BE2C (cell line): ENCODE results near the gene BICRAL.
"Not testable (repeated sequence)": the region's sequence is repeated elsewhere in the genome, so short reads cannot be mapped to it uniquely, and the experiment has no call there.

Source experiments
- DNase-seq: peaks from one replicate; pipeline ENCODE4 v3.0.0-alpha.2; 2020
- H3K27me3 ChIP-seq: fragments of 250-450 bp; sonication (Bioruptor Pico); 2 replicates; pipeline ENCODE4 v1.5.1; 2020; ENCODE audit warnings: mild to moderate bottlenecking
- H3K36me3 ChIP-seq: fragments of 250-450 bp; sonication (Bioruptor Pico); 2 replicates; pipeline ENCODE4 v1.5.1; 2020; ENCODE audit warnings: mild to moderate bottlenecking
- H3K4me1 ChIP-seq: fragments of 250-450 bp; sonication (Bioruptor Pico); 2 replicates; pipeline ENCODE4 v1.5.1; 2020
- H3K4me3 ChIP-seq: 2 replicates; pipeline ENCODE4 v1.5.1; 2011; ENCODE audit warnings: low read depth, low read length
- H3K9me3 ChIP-seq: fragments of 250-450 bp; sonication (Bioruptor Pico); 2 replicates; pipeline ENCODE4 v1.5.1; 2020
- TF ChIP-seq, protein P1 (sequence below): IDR thresholded peaks from 2 replicates; pipeline ENCODE4 v1.5.1; 2012; ENCODE audit warnings: mild to moderate bottlenecking, low read depth, low read length

The BICRAL gene

GRCh38 chr6:42790549-42791181 lies 8.8 kb downstream of the BICRAL start:
- Histone ChIP-seq H3K4me1 (peaks cover 6% of the 10 kb centered on the region; the same call in 1 of the 2 replicates), H3K9me3 (no peaks in the 10 kb centered on the region), H3K36me3 (peaks cover 7% of the 10 kb centered on the region), H3K27me3 (no peaks in the 10 kb centered on the region), H3K4me3 (no peak overlapping the region)
- no peak for DNase-seq
- TF ChIP-seq, protein P1, sequence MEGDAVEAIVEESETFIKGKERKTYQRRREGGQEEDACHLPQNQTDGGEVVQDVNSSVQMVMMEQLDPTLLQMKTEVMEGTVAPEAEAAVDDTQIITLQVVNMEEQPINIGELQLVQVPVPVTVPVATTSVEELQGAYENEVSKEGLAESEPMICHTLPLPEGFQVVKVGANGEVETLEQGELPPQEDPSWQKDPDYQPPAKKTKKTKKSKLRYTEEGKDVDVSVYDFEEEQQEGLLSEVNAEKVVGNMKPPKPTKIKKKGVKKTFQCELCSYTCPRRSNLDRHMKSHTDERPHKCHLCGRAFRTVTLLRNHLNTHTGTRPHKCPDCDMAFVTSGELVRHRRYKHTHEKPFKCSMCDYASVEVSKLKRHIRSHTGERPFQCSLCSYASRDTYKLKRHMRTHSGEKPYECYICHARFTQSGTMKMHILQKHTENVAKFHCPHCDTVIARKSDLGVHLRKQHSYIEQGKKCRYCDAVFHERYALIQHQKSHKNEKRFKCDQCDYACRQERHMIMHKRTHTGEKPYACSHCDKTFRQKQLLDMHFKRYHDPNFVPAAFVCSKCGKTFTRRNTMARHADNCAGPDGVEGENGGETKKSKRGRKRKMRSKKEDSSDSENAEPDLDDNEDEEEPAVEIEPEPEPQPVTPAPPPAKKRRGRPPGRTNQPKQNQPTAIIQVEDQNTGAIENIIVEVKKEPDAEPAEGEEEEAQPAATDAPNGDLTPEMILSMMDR, result no peak

DNA sequence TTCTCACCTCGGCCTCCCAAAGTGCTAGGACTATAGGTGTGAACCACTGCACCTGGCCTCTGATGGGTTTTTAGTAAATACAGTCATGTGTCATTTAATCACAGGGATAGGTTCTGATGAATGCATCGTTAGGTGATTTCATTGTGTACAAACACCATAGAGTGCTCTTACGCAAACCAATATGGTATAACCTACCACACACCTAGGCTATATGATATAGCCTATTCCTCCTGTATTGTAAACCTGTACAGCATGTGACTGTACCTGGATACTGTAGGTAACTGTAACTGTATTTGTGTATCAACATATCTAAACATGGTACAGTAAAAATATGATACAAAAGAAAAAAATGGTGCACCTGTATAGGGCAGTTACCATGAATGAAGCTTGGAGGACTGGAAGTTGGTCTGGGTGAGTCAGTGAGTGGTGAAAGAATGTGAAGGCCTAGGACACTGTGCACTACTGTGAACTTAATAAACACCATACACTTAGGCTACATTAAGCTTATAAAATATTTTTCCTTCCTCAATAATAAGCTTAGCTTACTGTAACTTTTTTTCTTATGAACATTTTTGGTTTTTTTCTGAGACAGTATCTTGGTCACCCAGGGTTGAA lies 10.0 kb downstream of the BICRAL start:
- TF ChIP-seq, protein P1, result no peak
- Histone ChIP-seq H3K36me3 (peaks cover 7% of the 10 kb centered on the region), H3K4me1 (peaks cover 2% of the 10 kb centered on the region; the same call in 1 of the 2 replicates), H3K9me3 (no peaks in the 10 kb centered on the region), H3K4me3 (no peak overlapping the region), H3K27me3 (no peaks in the 10 kb centered on the region)
- DNase-seq, result no peak

GRCh38 chr6:42795651-42796050 lies 13.8 kb downstream of the BICRAL start:
- no peak for DNase-seq
- no peaks in the 10 kb centered on the region for H3K9me3 ChIP-seq
- H3K4me3 ChIP-seq, result no peak overlapping the region
- peaks cover under 1% of the 10 kb centered on the region; the same call in 1 of the 2 replicates for H3K4me1 ChIP-seq
- no peaks in the 10 kb centered on the region for H3K27me3 ChIP-seq
- TF ChIP-seq, protein P1, result no peak
- no peaks in the 10 kb centered on the region for H3K36me3 ChIP-seq

DNA sequence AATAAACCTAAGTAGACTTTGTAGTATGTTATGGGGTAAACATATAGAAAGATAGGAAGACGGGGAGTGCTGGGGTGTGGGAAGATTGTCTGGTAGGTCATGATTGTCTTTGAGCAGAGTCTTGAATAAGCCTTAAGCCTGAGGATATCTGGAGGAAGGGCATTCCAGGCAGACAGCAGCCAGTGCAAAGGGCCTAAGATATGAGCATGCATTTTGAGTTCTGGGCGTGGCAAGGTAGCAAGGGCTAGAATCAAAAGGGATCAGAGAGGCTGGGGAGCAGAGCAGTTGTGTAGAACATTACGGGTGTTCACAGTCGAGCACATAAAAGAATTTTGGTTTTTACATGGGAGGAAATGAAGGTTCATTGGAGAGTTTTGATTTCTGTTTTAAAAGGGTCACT lies 14.3 kb downstream of the BICRAL start:
- Histone ChIP-seq H3K9me3 (no peaks in the 10 kb centered on the region), H3K27me3 (no peaks in the 10 kb centered on the region), H3K36me3 (no peaks in the 10 kb centered on the region), H3K4me1 (no peaks in the 10 kb centered on the region), H3K4me3 (no peak overlapping the region)
- DNase-seq, result no peak
- TF ChIP-seq, protein P1, result no peak

DNA sequence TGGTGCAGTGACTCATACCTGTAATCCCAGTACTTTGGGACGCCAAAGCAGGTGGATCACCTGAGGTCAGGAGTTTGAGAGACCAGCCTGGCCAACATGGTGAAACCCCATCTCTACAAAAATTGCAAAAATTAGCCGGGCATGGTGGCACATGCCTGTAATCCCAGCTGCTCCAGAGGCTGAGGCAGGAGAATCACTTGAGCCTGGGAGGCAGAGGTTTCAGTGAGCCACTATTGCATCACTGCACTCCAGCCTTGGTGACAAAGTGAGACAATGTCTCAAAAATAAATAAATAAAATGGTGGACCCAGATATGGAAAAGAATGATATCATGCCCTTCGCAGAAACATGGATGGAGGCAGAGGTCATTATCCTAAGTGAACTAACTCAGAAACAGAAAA lies 15.8 kb downstream of the BICRAL start:
- not testable (repeated sequence) for H3K4me1 ChIP-seq, DNase-seq, H3K36me3 ChIP-seq, H3K4me3 ChIP-seq, H3K9me3 ChIP-seq, H3K27me3 ChIP-seq

- TF ChIP-seq, protein P1, result no peak
- no peaks in the 10 kb centered on the region; the same call in 1 of the 2 replicates for H3K9me3 ChIP-seq
- H3K4me3 ChIP-seq, result no peak overlapping the region
- no peaks in the 10 kb centered on the region for H3K27me3 ChIP-seq
- H3K36me3 ChIP-seq, result peaks cover 2% of the 10 kb centered on the region; the same call in 1 of the 2 replicates
- no peak for DNase-seq
- H3K4me1 ChIP-seq, result no peaks in the 10 kb centered on the region
Measured at GRCh38 chr6:42805297-42805861, 23.5 kb downstream of the BICRAL start.

DNA sequence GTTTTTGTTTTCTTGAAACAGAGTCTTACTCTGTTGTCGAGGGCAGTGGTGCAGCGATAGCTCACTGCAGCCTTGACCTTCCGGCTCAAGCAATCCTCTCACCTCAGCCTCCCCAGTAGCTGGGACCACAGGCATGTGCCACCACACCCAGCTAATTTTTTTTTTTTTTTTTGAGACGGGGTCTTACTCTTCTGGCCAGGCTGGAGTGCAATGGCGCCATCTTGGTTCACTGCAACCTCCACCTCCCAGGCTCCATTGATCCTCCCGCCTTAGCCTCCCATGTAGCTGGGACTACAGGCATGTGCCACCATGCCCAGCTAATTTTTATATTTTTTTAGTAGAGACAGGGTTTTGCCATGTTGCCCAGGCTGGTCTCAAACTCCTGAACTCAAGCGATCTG lies 24.5 kb downstream of the BICRAL start:
- not testable (repeated sequence) for H3K4me1 ChIP-seq, DNase-seq, H3K4me3 ChIP-seq, H3K36me3 ChIP-seq, H3K9me3 ChIP-seq, H3K27me3 ChIP-seq
